Activated naive CD8-positive, alpha-beta T cell (primary cell): ENCODE measurements around the gene MBNL2.
"Not testable (repeated sequence)": the region's sequence is repeated elsewhere in the genome, so short reads cannot be mapped to it uniquely, and the experiment has no call there.

Experiments
- H3K27ac Mint-ChIP-seq: one replicate; pipeline ENCODE4 v1.8.0; 2021; ENCODE audit warnings: mixed read lengths
- H3K27me3 Mint-ChIP-seq: one replicate; pipeline ENCODE4 v1.8.0; 2021; ENCODE audit warnings: mixed read lengths
- H3K36me3 Mint-ChIP-seq: one replicate; pipeline ENCODE4 v1.8.0; 2021; ENCODE audit warnings: mixed read lengths
- H3K4me1 Mint-ChIP-seq: one replicate; pipeline ENCODE4 v1.8.0; 2021; ENCODE audit warnings: low read depth, mixed read lengths
- H3K4me3 Mint-ChIP-seq: one replicate; pipeline ENCODE4 v1.8.0; 2021; ENCODE audit warnings: mild to moderate bottlenecking, mixed read lengths
- H3K9me3 Mint-ChIP-seq: one replicate; pipeline ENCODE4 v1.8.0; 2021; ENCODE audit warnings: low read depth, mixed read lengths

The MBNL2 gene

DNA sequence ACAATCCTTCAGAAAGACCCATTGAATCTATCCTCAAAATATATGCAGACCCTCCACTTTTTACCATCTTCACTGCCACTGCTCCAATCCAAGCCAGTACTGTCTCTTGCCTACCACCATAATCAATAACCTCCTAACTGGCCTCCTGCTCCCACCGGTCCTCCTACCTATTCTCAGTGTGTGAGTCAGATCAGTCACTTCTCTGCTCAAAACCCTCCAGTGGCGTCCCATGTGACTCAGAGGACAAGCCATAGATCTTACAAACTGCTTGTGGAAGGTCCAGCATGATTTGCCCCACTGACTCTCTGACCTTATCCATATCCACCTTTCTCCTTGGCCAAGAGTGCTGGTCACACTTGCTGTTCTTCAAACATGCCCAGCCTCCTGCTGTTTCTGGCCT lies 23.4 kb upstream of the MBNL2 start:
- H3K4me3 Mint-ChIP-seq = no peak overlapping the region
- no peaks in the 10 kb centered on the region for H3K27me3 Mint-ChIP-seq
- H3K4me1 Mint-ChIP-seq = no peaks in the 10 kb centered on the region
- no peaks in the 10 kb centered on the region for H3K36me3 Mint-ChIP-seq
- no peak overlapping the region for H3K27ac Mint-ChIP-seq
- H3K9me3 Mint-ChIP-seq = no peaks in the 10 kb centered on the region

GRCh38 chr13:97199451-97199850 lies 22.7 kb upstream of the MBNL2 start:
- Mint-ChIP-seq H3K27me3 (no peaks in the 10 kb centered on the region), H3K4me3 (no peak overlapping the region), H3K36me3 (no peaks in the 10 kb centered on the region), H3K4me1 (no peaks in the 10 kb centered on the region), H3K27ac (no peak overlapping the region), H3K9me3 (no peaks in the 10 kb centered on the region)

GRCh38 chr13:97200081-97200942 lies 21.8 kb upstream of the MBNL2 start:
- H3K9me3 Mint-ChIP-seq = no peaks in the 10 kb centered on the region
- no peaks in the 10 kb centered on the region for H3K36me3 Mint-ChIP-seq
- no peak overlapping the region for H3K4me3 Mint-ChIP-seq
- no peaks in the 10 kb centered on the region for H3K27me3 Mint-ChIP-seq
- H3K4me1 Mint-ChIP-seq = no peaks in the 10 kb centered on the region
- H3K27ac Mint-ChIP-seq = no peak overlapping the region

GRCh38 chr13:97202761-97203160 lies 19.4 kb upstream of the MBNL2 start:
- H3K9me3 Mint-ChIP-seq = no peaks in the 10 kb centered on the region
- no peaks in the 10 kb centered on the region for H3K4me1 Mint-ChIP-seq
- no peaks in the 10 kb centered on the region for H3K27me3 Mint-ChIP-seq
- no peak overlapping the region for H3K4me3 Mint-ChIP-seq
- no peak overlapping the region for H3K27ac Mint-ChIP-seq
- peaks cover 2% of the 10 kb centered on the region for H3K36me3 Mint-ChIP-seq

DNA sequence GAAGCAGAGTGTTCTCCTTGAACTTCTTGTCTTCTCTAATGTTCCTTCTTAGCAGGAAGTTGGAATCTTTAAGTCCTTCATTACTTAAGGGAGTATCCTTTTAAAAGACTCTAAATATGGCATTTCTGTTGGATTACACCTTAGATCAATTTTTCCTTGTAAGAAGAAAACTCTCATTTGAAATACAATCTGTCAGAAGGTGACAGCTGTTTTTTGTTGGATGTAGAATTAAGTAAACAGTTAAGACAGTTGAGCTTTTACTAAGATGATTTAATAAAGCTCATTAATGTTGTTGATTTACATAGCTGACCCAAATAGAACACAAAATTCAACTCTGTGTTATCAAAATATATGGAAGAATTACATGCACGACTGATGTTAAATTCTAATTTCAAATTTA lies 16.7 kb upstream of the MBNL2 start:
- Mint-ChIP-seq H3K36me3 (peaks cover 2% of the 10 kb centered on the region), H3K4me3 (no peak overlapping the region), H3K27ac (no peak overlapping the region), H3K4me1 (peaks cover 15% of the 10 kb centered on the region), H3K27me3 (no peaks in the 10 kb centered on the region), H3K9me3 (no peaks in the 10 kb centered on the region)

GRCh38 chr13:97205982-97206381 lies 16.2 kb upstream of the MBNL2 start:
- Mint-ChIP-seq H3K36me3 (peaks cover 2% of the 10 kb centered on the region), H3K4me1 (peaks cover 21% of the 10 kb centered on the region), H3K27ac (no peak overlapping the region), H3K27me3 (no peaks in the 10 kb centered on the region), H3K9me3 (no peaks in the 10 kb centered on the region), H3K4me3 (no peak overlapping the region)

DNA sequence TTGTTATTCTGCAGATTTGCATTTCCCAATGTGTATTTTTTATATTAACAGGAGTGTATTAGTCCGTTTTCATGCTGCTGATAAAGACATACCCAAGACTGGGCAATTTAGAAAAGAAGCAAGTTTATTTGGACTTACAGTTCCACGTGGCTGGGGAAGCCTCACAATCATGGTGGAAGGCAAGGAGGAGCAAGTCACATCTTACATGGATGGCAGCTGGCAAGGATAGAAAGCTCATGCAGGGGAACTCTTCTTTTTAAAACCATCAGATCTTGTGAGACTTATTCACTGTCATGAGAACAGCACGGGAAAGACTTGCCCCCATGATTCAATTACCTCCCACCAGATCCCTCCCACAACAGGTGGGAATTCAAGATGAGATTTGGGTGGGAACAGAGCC lies 14.9 kb upstream of the MBNL2 start:
- H3K4me3 Mint-ChIP-seq, H3K9me3 Mint-ChIP-seq, H3K27me3 Mint-ChIP-seq, H3K36me3 Mint-ChIP-seq: not testable (repeated sequence)
- peaks cover 29% of the 10 kb centered on the region for H3K4me1 Mint-ChIP-seq
- peak overlapping the region; percentile 8 for H3K27ac Mint-ChIP-seq

DNA sequence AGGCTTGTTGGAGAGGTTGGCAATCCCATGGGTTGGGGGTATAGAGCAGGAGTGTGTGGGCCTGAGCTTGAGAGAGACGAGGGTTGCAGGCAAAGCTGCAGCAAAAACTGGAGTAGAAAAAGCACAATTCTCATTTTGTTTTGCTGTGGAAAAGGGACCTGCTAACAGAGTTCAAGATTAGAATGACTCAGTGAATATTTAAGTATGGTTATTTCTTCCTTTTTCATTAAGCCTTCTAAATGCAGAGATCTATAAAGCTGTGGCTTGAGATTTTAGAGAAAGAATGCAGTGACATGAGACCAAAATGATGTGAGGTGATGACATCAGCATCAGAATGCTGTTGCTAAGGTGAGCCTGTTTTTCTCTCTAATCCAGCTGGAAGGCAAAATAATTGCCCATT lies 10.8 kb upstream of the MBNL2 start:
- Mint-ChIP-seq H3K4me1 (peaks cover 52% of the 10 kb centered on the region), H3K27ac (peak overlapping the region; percentile 11), H3K36me3 (peaks cover 2% of the 10 kb centered on the region), H3K27me3 (no peaks in the 10 kb centered on the region), H3K9me3 (no peaks in the 10 kb centered on the region), H3K4me3 (no peak overlapping the region)

GRCh38 chr13:97212004-97212403 lies 10.1 kb upstream of the MBNL2 start:
- Mint-ChIP-seq H3K36me3 (peaks cover 2% of the 10 kb centered on the region), H3K27me3 (no peaks in the 10 kb centered on the region), H3K4me1 (peaks cover 53% of the 10 kb centered on the region), H3K4me3 (no peak overlapping the region), H3K9me3 (no peaks in the 10 kb centered on the region), H3K27ac (no peak overlapping the region)

- H3K27ac Mint-ChIP-seq = no peak overlapping the region
Measured at GRCh38 chr13:97212601-97213040, 9.5 kb upstream of the MBNL2 start.

DNA sequence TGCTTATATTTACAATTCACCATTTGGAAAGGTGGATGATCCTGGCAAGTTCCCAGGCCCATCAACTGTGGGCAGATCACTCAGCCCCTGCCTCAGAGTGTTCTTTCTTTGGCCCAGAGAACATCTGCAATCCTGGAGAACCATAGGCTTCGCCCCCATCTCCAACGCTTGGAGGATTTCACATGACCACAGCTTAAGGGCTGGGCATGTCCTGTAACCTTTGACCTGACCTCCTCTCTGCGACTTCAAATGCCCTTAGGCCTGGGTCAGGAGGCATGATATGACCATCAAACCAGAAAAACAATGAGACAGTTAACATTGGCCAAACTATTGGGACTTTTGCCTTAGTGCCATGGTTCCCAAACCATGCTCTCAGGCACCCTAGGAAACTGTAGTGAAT lies 7.2 kb upstream of the MBNL2 start:
- Mint-ChIP-seq H3K27me3 (no peaks in the 10 kb centered on the region), H3K4me3 (no peak overlapping the region), H3K36me3 (no peaks in the 10 kb centered on the region), H3K4me1 (peaks cover 41% of the 10 kb centered on the region), H3K27ac (peak overlapping the region; percentile 12), H3K9me3 (no peaks in the 10 kb centered on the region)

More at GRCh38 chr13:97212601-97213040, 9.5 kb upstream of the MBNL2 start:
- no peaks in the 10 kb centered on the region for H3K27me3 Mint-ChIP-seq
- H3K36me3 Mint-ChIP-seq = peaks cover under 1% of the 10 kb centered on the region
- H3K4me1 Mint-ChIP-seq = peaks cover 53% of the 10 kb centered on the region
- no peak overlapping the region for H3K4me3 Mint-ChIP-seq
- no peaks in the 10 kb centered on the region for H3K9me3 Mint-ChIP-seq

DNA sequence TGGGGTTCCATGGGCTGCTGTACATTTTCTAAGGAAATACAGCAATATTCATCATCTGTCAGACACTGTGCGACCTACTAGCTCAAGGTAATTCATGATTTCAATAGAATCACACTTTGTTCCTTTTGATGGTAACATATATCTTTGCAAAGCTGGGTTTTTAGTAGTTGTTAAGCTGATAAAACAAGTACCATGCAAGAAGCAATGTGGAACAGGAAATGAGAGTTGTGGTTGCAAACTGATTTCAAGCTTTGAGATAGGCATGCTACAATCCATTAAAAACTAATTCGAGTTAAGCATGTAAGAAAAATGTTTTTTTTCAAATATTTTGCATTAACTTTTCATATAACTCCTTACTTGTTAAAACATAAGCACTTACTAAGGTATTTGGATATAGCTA lies 6.8 kb upstream of the MBNL2 start:
- Mint-ChIP-seq H3K36me3 (no peaks in the 10 kb centered on the region), H3K4me3 (no peak overlapping the region), H3K27ac (no peak overlapping the region), H3K4me1 (peaks cover 38% of the 10 kb centered on the region), H3K27me3 (no peaks in the 10 kb centered on the region), H3K9me3 (no peaks in the 10 kb centered on the region)

GRCh38 chr13:97219226-97219625 lies 2.9 kb upstream of the MBNL2 start:
- Mint-ChIP-seq H3K27ac (peak overlapping the region; percentile 4), H3K36me3 (no peaks in the 10 kb centered on the region), H3K9me3 (no peaks in the 10 kb centered on the region), H3K4me1 (peaks cover 40% of the 10 kb centered on the region), H3K4me3 (no peak overlapping the region), H3K27me3 (no peaks in the 10 kb centered on the region)

DNA sequence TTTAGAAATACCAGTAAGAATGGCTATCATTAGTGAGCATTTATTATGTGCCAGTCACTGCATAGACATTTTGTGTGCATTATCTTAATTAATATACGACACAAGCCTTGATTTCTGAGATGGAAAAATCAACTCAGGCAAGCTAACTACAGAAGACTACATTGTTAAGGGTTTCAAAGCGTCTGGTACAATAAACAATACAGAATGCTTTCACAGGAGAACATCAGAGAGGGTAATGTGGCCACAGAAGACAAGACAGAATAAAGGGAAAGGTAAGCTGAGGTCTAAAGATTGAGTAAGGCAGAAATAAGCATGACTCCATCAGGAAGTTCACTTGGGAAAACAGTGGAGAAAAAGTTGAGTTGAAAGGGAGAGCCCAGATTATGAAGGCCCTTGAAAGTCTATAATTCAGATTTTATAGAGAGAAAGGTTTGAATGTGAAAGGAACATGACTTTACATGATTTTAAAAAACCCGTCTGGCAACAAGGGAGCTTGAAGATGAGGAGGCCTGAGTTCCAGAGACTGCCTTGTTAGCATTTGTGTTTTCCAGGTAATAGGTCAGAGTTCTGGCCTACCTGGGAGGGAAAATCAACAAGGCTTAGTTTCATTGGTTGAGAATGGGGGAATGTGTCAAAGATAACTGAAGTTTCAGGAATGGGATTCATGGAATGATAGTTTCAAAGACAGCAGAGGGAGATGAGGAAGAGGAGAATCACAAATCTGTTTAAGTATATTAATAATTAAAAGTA lies 1.8 kb upstream of the MBNL2 start:
- H3K27ac Mint-ChIP-seq = peak overlapping the region; percentile 4
- H3K9me3 Mint-ChIP-seq = no peaks in the 10 kb centered on the region
- peaks cover 41% of the 10 kb centered on the region for H3K4me1 Mint-ChIP-seq
- H3K4me3 Mint-ChIP-seq = no peak overlapping the region
- no peaks in the 10 kb centered on the region for H3K36me3 Mint-ChIP-seq
- no peaks in the 10 kb centered on the region for H3K27me3 Mint-ChIP-seq

GRCh38 chr13:97221046-97221445 lies 1.1 kb upstream of the MBNL2 start:
- H3K9me3 Mint-ChIP-seq = no peaks in the 10 kb centered on the region
- H3K27me3 Mint-ChIP-seq = no peaks in the 10 kb centered on the region
- H3K27ac Mint-ChIP-seq = no peak overlapping the region
- no peak overlapping the region for H3K4me3 Mint-ChIP-seq
- H3K4me1 Mint-ChIP-seq = peaks cover 41% of the 10 kb centered on the region
- H3K36me3 Mint-ChIP-seq = no peaks in the 10 kb centered on the region
